MCF 10A (cell line): Measurements from ENCODE around the gene DDX54. TPM values are rescaled to one million over a fixed set of nuclear protein-coding genes. Genes with fewer than 3 reads are reported as not detected.
"Not testable (repeated sequence)": the region's sequence is repeated elsewhere in the genome, so short reads cannot be mapped to it uniquely, and the experiment has no call there.

ENCODE experiments used
- BruUV-seq: library from RNA; stranded (reverse); fragments of 400-500 nt; replicated peaks from 2 replicates; lab custom pipeline; 2021; lab: Mats Ljungman, UMichigan
- CTCF ChIA-PET: fragments of 300-600 bp; sonication (Branson Sonifier 250); formaldehyde crosslinking; extraction: SDS; loops from one replicate; lab custom pipeline; 2021; ENCODE audit warnings: antibody characterized with exemption, inconsistent platforms; lab: Yijun Ruan, JAX
- POLR2A ChIA-PET: fragments of 300-600, 350-650 bp; sonication (Branson Sonifier 250); formaldehyde crosslinking; extraction: SDS; loops from one replicate; lab custom pipeline; 2020; ENCODE audit warnings: antibody characterized with exemption, inconsistent platforms; lab: Yijun Ruan, JAX
- DNase-seq: peaks from one replicate; pipeline ENCODE4 v3.0.0-alpha.2; 2018; ENCODE audit not compliant: unreplicated experiment
- H3K27ac Mint-ChIP-seq: one replicate; pipeline ENCODE4 v1.8.0; 2022; ENCODE audit warnings: mild to moderate bottlenecking, low read depth, mixed read lengths; ENCODE audit not compliant: unreplicated experiment
- H3K27me3 Mint-ChIP-seq: one replicate; pipeline ENCODE4 v1.8.0; 2022; ENCODE audit warnings: mixed read lengths; ENCODE audit not compliant: insufficient read depth, unreplicated experiment
- H3K36me3 Mint-ChIP-seq: one replicate; pipeline ENCODE4 v1.8.0; 2022; ENCODE audit warnings: mild to moderate bottlenecking, moderate library complexity, mixed read lengths; ENCODE audit not compliant: insufficient read depth, unreplicated experiment
- H3K4me1 Mint-ChIP-seq: one replicate; pipeline ENCODE4 v1.8.0; 2022; ENCODE audit warnings: mixed read lengths; ENCODE audit not compliant: insufficient read depth, unreplicated experiment
- H3K4me3 Mint-ChIP-seq: one replicate; pipeline ENCODE4 v1.8.0; 2022; ENCODE audit warnings: mild to moderate bottlenecking, moderate library complexity, mixed read lengths; ENCODE audit not compliant: unreplicated experiment
- H3K9me3 Mint-ChIP-seq: one replicate; pipeline ENCODE4 v1.8.0; 2022; ENCODE audit warnings: mixed read lengths; ENCODE audit not compliant: unreplicated experiment
- CTCF ChIP-seq: fragments of 200-600 bp; IDR thresholded peaks from one replicate; pipeline ENCODE4 v1.8.0; 2022; ENCODE audit warnings: antibody characterized with exemption, mild to moderate bottlenecking; ENCODE audit not compliant: unreplicated experiment
- intact Hi-C: fragments of 100-400 bp; cut with micrococcal nuclease; formaldehyde crosslinking; loops from 2 replicates; pipeline ENCODE4 v1.14.1; 2022
- total RNA-seq: library from RNA; stranded (reverse); gene quantifications from 2 replicates; pipeline ENCODE4 v1.2.3, GENCODE V29; 2022

The DDX54 gene
- total RNA-seq, 1 experiment from 2014 or later: 75.8 TPM

- no peak for DNase-seq
- no peaks in the 10 kb centered on the region for H3K4me1 Mint-ChIP-seq
- ChIA-PET POLR2A (no interaction called here), CTCF (interaction anchor here (0.7 kb wide), 1 partner anchor 33 kb away, joined by 3 read pairs; no protein-coding TSS in a partner anchor)
- no peaks in the 10 kb centered on the region for H3K36me3 Mint-ChIP-seq
- intact Hi-C loops: no loop called here
- H3K27ac Mint-ChIP-seq: no peak overlapping the region
- no peak for TF ChIP-seq CTCF
- no peaks in the 10 kb centered on the region for H3K9me3 Mint-ChIP-seq
- H3K27me3 Mint-ChIP-seq: no peaks in the 10 kb centered on the region
- no peak overlapping the region for H3K4me3 Mint-ChIP-seq
- no TSS peak for BruUV-seq
Observed at GRCh38 chr12:113207613-113208040, 22.3 kb upstream of the DDX54 start.

- BruUV-seq, POLR2A ChIA-PET, H3K27ac Mint-ChIP-seq: not testable (repeated sequence)
Observed at GRCh38 chr12:113206802-113207201, 21.5 kb upstream of the DDX54 start.

GRCh38 chr12:113204804-113205203 lies 19.5 kb upstream of the DDX54 start:
- Mint-ChIP-seq H3K4me1 (no peaks in the 10 kb centered on the region), H3K27ac (no peak overlapping the region), H3K27me3 (no peaks in the 10 kb centered on the region), H3K36me3 (no peaks in the 10 kb centered on the region), H3K4me3 (no peak overlapping the region), H3K9me3 (no peaks in the 10 kb centered on the region)
- POLR2A ChIA-PET: interaction anchor here (0.7 to 1.5 kb wide), 5 partner anchors 10 to 20 kb away, joined by 3 to 6 read pairs (median 3); partner anchors contain the start of genes DDX54 and TPCN1
- CTCF ChIA-PET: interaction anchor here (0.7 to 2.2 kb wide), 4 partner anchors 10 to 278 kb away, joined by 3 to 8 read pairs (median 5); no protein-coding TSS in a partner anchor
- no peak for DNase-seq
- intact Hi-C loops: no loop called here
- no TSS peak for BruUV-seq
- TF ChIP-seq CTCF: no peak

More at GRCh38 chr12:113206802-113207201, 21.5 kb upstream of the DDX54 start:
- H3K36me3 Mint-ChIP-seq, intact Hi-C loops, H3K27me3 Mint-ChIP-seq, H3K4me3 Mint-ChIP-seq, H3K4me1 Mint-ChIP-seq, CTCF ChIA-PET, H3K9me3 Mint-ChIP-seq, DNase-seq: not testable (repeated sequence)

GRCh38 chr12:113203852-113204760 lies 18.8 kb upstream of the DDX54 start:
- H3K27ac Mint-ChIP-seq: no peak overlapping the region
- DNase-seq: no peak
- intact Hi-C loops: no loop called here
- ChIA-PET POLR2A (interaction anchor here (0.8 to 1.3 kb wide), 3 partner anchors 11 to 19 kb away, joined by 3 to 4 read pairs (median 3); no protein-coding TSS in a partner anchor), CTCF (interaction anchor here (1.0 to 2.2 kb wide), 3 partner anchors 9 to 222 kb away, joined by 4 to 8 read pairs (median 6); no protein-coding TSS in a partner anchor)
- no peaks in the 10 kb centered on the region for H3K27me3 Mint-ChIP-seq
- no TSS peak for BruUV-seq
- H3K4me1 Mint-ChIP-seq: no peaks in the 10 kb centered on the region
- no peak overlapping the region for H3K4me3 Mint-ChIP-seq
- H3K36me3 Mint-ChIP-seq: no peaks in the 10 kb centered on the region
- no peak for TF ChIP-seq CTCF
- H3K9me3 Mint-ChIP-seq: no peaks in the 10 kb centered on the region
